Activated naive CD4-positive, alpha-beta T cell treated with anti-CD3 and anti-CD28 coated beads for 36 hours (primary cell): Measurements from ENCODE around the gene MAST3. TPM values are rescaled to one million over a fixed set of nuclear protein-coding genes. Genes with fewer than 3 reads are reported as not detected.

ENCODE experiments used
- CTCF ChIA-PET: fragments of 350-600 bp; sonication (Branson Sonifier 250); formaldehyde crosslinking; loops from one replicate; lab custom pipeline; 2021; ENCODE audit warnings: antibody characterized with exemption; lab: Charles Lee
- DNase-seq: peaks from one replicate; pipeline ENCODE4 v3.0.0-alpha.2; 2020
- H3K27ac Mint-ChIP-seq: one replicate; pipeline ENCODE4 v1.8.0; 2021; ENCODE audit warnings: mild to moderate bottlenecking, mixed read lengths
- H3K27me3 Mint-ChIP-seq: one replicate; pipeline ENCODE4 v1.8.0; 2021; ENCODE audit warnings: low read depth, mixed read lengths
- H3K36me3 Mint-ChIP-seq: one replicate; pipeline ENCODE4 v1.8.0; 2021; ENCODE audit warnings: low read depth, mixed read lengths
- H3K4me1 Mint-ChIP-seq: one replicate; pipeline ENCODE4 v1.8.0; 2021; ENCODE audit warnings: low read depth, mixed read lengths
- H3K4me3 Mint-ChIP-seq: one replicate; pipeline ENCODE4 v1.8.0; 2021; ENCODE audit warnings: mild to moderate bottlenecking, moderate library complexity, mixed read lengths
- H3K9me3 Mint-ChIP-seq: one replicate; pipeline ENCODE4 v1.8.0; 2021; ENCODE audit warnings: mixed read lengths
- intact Hi-C: fragments of 100-400 bp; cut with micrococcal nuclease; formaldehyde crosslinking; loops from one replicate; pipeline ENCODE4 v1.15.1; 2023
- total RNA-seq, 2 experiments: library from RNA; stranded (reverse); gene quantifications; one replicate each; pipeline ENCODE4 v1.2.3, GENCODE V29; 2021

Gene MAST3
- total RNA-seq, 2 experiments from 2014 or later: 12.8 to 13.5 TPM

- H3K4me1 Mint-ChIP-seq: no peaks in the 10 kb centered on the region
- no peaks in the 10 kb centered on the region for H3K27me3 Mint-ChIP-seq
- no peak for DNase-seq
- H3K27ac Mint-ChIP-seq: no peak overlapping the region
- CTCF ChIA-PET: interaction anchor here (0.6 kb wide), 3 partner anchors 87 to 215 kb away, joined by 3 to 4 read pairs (median 4); no protein-coding TSS in a partner anchor
- no peaks in the 10 kb centered on the region for H3K36me3 Mint-ChIP-seq
- intact Hi-C loops: no loop called here
- no peak overlapping the region for H3K4me3 Mint-ChIP-seq
- H3K9me3 Mint-ChIP-seq: no peaks in the 10 kb centered on the region
These were observed 88.0 kb downstream of the MAST3 start for GRCh38 chr19:18185538-18185937.

GRCh38 chr19:18190278-18190677 is 92.7 kb downstream of the MAST3 start:
- H3K36me3 Mint-ChIP-seq: no peaks in the 10 kb centered on the region
- no peaks in the 10 kb centered on the region for H3K27me3 Mint-ChIP-seq
- DNase-seq: no peak
- no peaks in the 10 kb centered on the region for H3K9me3 Mint-ChIP-seq
- no peak overlapping the region for H3K27ac Mint-ChIP-seq
- peaks cover 19% of the 10 kb centered on the region for H3K4me1 Mint-ChIP-seq
- H3K4me3 Mint-ChIP-seq: no peak overlapping the region
- intact Hi-C loops: loop anchor here (5.0 kb wide), 1 partner anchor 243 kb away; no protein-coding TSS in a partner anchor
- CTCF ChIA-PET: interaction anchor here (1.4 kb wide), 1 partner anchor 59 kb away, joined by 6 read pairs; no protein-coding TSS in a partner anchor

DNA sequence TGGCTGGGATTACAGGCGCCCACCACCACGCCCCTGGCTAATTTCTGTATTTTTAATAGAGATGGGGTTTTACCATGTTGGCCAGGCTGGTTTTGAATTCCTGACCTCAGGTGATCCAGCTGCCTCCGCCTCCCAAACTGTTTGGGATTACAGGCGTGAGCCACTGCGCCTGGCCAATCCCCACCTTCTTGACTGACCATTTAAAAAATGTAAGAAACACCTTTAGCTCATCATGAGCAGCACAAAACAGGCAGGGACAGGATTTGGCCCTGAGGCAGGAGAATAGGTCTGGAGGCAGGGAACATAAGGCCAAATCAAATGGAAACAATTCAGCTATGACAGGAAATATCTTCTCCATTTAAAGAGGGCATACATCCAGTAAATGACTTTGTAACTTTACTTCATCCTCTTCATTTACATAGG is 94.1 kb downstream of the MAST3 start:
- H3K4me1 Mint-ChIP-seq: peaks cover 19% of the 10 kb centered on the region
- H3K27ac Mint-ChIP-seq: peak overlapping the region; percentile 90
- no peaks in the 10 kb centered on the region for H3K9me3 Mint-ChIP-seq
- no peaks in the 10 kb centered on the region for H3K27me3 Mint-ChIP-seq
- CTCF ChIA-PET: interaction anchor here (0.8 to 3.5 kb wide), 8 partner anchors 9 to 199 kb away, joined by 3 to 28 read pairs (median 4); partner anchors contain the start of gene RAB3A
- DNase-seq: no peak
- peak overlapping the region; percentile 83 for H3K4me3 Mint-ChIP-seq
- H3K36me3 Mint-ChIP-seq: no peaks in the 10 kb centered on the region
- intact Hi-C loops: loop anchor here (1.0 to 5.0 kb wide), 10 partner anchors 17 to 331 kb away; partner anchors contain the start of genes ELL, LSM4 and PGPEP1

DNA sequence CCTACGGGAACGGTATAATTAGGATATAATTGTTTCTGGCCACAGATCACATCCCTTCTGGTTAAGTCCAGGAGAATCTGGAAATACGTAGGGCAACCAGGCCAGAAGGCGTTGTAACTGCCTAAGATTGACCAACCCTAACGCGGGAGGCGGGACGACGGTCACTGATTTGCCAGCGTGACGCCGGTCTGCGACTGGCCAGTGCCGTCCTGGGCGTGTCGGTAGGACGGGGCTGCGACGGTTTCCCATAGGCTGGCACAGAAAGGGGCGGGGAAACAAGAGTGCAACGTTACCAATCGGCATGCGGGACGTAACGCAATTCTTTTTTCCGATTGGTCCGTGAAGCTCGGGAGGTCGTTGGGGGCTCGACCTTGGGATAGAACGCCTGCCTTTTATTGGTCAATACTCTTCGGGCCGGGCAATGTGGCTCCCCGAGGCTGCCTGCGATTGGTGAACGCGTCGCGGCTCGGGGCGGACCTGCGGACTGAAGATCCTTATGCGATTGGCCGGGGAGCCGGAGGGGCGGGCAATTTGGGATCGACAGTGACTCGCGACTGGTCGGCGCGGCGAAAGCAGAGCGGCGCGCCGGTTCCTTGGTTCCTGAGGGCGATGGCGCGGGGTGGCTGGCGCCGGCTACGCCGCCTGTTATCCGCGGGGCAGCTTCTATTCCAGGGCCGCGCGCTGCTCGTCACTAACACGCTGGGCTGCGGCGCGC is 95.3 kb downstream of the MAST3 start, which contains the start of gene MPV17L2:
TSS of gene MPV17L2 (plus strand) at position 546 of the 715 bp plus-strand sequence. CDS start at position 610, 64 bp downstream.
- Mint-ChIP-seq H3K36me3 (no peaks in the 10 kb centered on the region), H3K27ac (peak within 1 kb of the TSS; percentile 90), H3K9me3 (no peaks in the 10 kb centered on the region), H3K4me1 (peaks cover 19% of the 10 kb centered on the region), H3K27me3 (no peaks in the 10 kb centered on the region), H3K4me3 (peak within 1 kb of the TSS; percentile 83)
- intact Hi-C loops: loop anchor here (1.0 to 5.0 kb wide), 11 partner anchors 11 to 329 kb away; partner anchors contain the start of genes ELL, LSM4, PGPEP1 and RAB3A
- DNase-seq: peak; percentile 100
- CTCF ChIA-PET: interaction anchor here (0.6 to 3.5 kb wide), 10 partner anchors 11 to 198 kb away, joined by 3 to 28 read pairs (median 4); partner anchors contain the start of gene RAB3A

DNA sequence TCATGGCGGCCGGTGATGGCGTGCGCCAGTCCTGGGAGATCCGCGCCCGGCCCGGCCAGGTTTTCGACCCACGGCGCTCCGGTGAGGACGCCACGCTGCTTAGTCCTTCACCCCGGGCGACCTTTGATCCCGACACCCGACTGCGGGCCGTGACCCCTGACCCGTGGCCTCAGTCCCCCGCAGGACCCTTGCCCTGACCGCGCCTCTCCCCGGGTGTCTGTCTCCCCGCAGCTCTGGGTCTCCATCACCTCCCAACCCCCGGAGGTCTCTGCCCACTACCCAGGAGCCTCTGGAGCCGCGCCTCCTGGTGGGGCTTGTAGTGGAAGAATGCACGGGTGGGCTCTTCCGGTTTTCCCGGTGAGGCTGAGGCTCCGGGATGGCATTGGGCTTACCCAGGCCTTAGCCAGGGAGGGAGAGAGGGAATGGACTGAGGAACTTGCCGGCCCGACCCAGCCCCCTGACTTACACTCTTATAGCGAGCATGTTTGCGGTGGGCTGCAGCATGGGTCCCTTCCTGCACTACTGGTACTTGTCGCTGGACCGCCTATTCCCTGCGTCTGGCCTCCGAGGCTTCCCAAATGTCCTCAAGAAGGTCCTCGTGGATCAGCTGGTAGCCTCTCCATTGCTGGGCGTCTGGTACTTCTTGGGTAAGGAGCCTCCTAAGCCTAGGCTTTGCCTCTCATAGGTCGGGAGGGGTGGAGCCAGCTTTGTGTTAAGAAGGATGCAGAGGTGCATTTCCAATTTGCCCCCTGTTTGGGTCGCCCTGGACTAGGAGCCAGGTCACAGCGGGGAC is 96.0 kb downstream of the MAST3 start:
- H3K9me3 Mint-ChIP-seq: no peaks in the 10 kb centered on the region
- peaks cover 19% of the 10 kb centered on the region for H3K4me1 Mint-ChIP-seq
- intact Hi-C loops: loop anchor here (1.0 to 5.0 kb wide), 4 partner anchors 11 to 246 kb away; partner anchors contain the start of genes PGPEP1 and RAB3A
- DNase-seq: no peak
- H3K4me3 Mint-ChIP-seq: peak overlapping the region; percentile 83
- peak overlapping the region; percentile 90 for H3K27ac Mint-ChIP-seq
- CTCF ChIA-PET: interaction anchor here (0.6 to 3.5 kb wide), 8 partner anchors 10 to 145 kb away, joined by 3 to 28 read pairs (median 4); partner anchors contain the start of gene RAB3A
- no peaks in the 10 kb centered on the region for H3K27me3 Mint-ChIP-seq
- H3K36me3 Mint-ChIP-seq: peaks cover 3% of the 10 kb centered on the region

DNA sequence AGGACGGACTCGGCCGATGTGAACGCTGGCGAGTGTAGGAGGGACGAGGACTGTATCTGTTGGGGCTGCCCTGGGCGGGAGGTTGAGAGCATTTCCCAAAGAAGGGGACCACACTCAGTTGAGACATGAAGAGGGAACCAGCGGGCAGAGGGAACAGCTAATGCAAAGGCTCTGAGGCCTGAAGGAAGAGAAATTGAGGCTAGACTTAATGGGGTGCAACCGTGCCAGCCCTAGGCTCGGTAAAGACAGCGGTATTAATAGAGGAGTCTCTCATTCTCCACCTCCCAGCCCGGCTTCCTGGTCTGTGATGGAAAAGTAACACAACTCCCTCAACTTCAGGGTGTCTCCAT is 96.6 kb downstream of the MAST3 start:
- Mint-ChIP-seq H3K27ac (no peak overlapping the region), H3K36me3 (peaks cover 3% of the 10 kb centered on the region), H3K4me3 (peak overlapping the region; percentile 83), H3K27me3 (no peaks in the 10 kb centered on the region), H3K4me1 (peaks cover 19% of the 10 kb centered on the region), H3K9me3 (no peaks in the 10 kb centered on the region)
- intact Hi-C loops: loop anchor here (5.0 kb wide), 1 partner anchor 247 kb away; no protein-coding TSS in a partner anchor
- CTCF ChIA-PET: interaction anchor here (3.5 kb wide), 1 partner anchor 58 kb away, joined by 28 read pairs; no protein-coding TSS in a partner anchor
- DNase-seq: no peak

DNA sequence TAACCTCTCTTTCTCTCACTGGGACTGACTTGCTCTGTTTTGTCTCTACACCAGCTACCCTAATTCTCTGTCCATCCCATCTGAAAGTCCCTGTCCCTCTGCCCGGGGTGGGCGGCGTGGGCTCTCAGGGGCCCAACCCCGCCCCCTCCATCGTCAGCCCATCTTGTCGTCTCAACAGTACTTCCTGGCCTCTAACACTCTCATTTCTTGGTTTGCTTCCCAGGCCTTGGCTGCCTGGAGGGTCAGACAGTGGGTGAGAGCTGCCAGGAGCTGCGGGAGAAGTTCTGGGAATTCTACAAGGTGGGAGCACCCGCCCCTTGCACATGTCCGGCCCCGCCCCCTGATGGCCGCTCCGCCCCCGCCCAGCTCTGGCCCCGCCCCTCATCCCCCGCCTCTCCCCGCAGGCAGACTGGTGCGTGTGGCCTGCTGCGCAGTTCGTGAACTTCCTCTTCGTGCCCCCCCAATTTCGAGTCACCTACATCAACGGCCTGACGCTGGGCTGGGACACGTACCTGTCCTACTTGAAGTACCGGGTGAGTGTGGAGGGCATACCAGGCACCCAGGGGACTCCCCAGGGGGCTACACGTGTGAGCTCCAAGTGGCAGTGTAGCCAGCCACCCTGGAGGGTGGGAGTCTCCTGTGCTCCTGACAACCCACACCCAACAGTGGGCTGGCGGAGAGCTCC is 97.1 kb downstream of the MAST3 start:
- Mint-ChIP-seq H3K27ac (peak overlapping the region; percentile 13), H3K27me3 (no peaks in the 10 kb centered on the region), H3K4me3 (peak overlapping the region; percentile 83), H3K9me3 (no peaks in the 10 kb centered on the region), H3K4me1 (peaks cover 19% of the 10 kb centered on the region), H3K36me3 (peaks cover 3% of the 10 kb centered on the region)
- CTCF ChIA-PET: interaction anchor here (3.5 kb wide), 1 partner anchor 58 kb away, joined by 28 read pairs; no protein-coding TSS in a partner anchor
- peak; percentile 23 for DNase-seq
- intact Hi-C loops: loop anchor here (5.0 kb wide), 1 partner anchor 247 kb away; no protein-coding TSS in a partner anchor

DNA sequence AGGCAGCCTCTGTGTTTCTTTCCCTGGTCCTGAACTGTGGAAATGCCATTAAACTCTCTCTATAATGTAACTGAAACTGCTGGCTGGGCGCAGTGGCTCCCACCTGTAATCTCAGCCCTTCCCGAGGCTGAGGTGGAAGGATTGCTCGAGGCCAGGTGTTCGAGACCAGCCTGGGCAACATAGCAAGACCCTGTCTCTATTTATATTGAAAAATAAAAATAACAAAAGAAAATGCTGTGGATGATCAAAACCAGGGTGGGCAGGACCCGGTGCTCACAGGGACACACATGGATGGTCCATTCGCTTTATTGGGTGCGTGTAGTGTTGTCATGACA is 98.9 kb downstream of the MAST3 start:
- DNase-seq: no peak
- intact Hi-C loops: no loop called here
- H3K9me3 Mint-ChIP-seq: no peaks in the 10 kb centered on the region
- CTCF ChIA-PET: no interaction called here
- peaks cover 21% of the 10 kb centered on the region for H3K4me1 Mint-ChIP-seq
- H3K27me3 Mint-ChIP-seq: no peaks in the 10 kb centered on the region
- peaks cover 5% of the 10 kb centered on the region for H3K36me3 Mint-ChIP-seq
- no peak overlapping the region for H3K4me3 Mint-ChIP-seq
- no peak overlapping the region for H3K27ac Mint-ChIP-seq

DNA sequence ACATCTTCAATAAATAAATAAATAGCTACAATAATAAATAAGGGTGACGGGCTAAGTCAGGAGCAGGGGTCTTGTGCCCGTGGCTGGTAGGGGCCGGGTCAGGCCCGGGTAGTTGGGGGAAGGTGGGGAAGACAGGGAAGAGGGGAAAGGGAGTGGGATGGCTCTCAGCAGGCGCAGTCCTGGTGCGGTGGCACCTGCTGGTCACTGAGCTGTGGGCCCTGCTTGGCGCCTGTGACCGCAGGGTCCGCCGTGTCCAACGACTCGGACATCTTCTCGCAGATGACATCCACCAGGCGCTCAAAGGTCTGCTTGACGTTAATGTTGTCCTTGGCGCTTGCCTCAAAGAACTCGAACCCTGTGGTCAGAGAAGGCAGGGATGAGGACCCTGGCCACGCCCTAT is 99.7 kb downstream of the MAST3 start:
- no peak for DNase-seq
- peaks cover 18% of the 10 kb centered on the region for H3K4me1 Mint-ChIP-seq
- CTCF ChIA-PET: no interaction called here
- intact Hi-C loops: no loop called here
- no peak overlapping the region for H3K4me3 Mint-ChIP-seq
- H3K27ac Mint-ChIP-seq: no peak overlapping the region
- H3K36me3 Mint-ChIP-seq: peaks cover 10% of the 10 kb centered on the region
- no peaks in the 10 kb centered on the region for H3K9me3 Mint-ChIP-seq
- H3K27me3 Mint-ChIP-seq: no peaks in the 10 kb centered on the region

GRCh38 chr19:18197941-18198340 is 100.4 kb downstream of the MAST3 start:
- CTCF ChIA-PET: interaction anchor here (0.5 to 1.5 kb wide), 2 partner anchors 11 to 82 kb away, joined by 3 to 6 read pairs; no protein-coding TSS in a partner anchor
- intact Hi-C loops: no loop called here

DNA sequence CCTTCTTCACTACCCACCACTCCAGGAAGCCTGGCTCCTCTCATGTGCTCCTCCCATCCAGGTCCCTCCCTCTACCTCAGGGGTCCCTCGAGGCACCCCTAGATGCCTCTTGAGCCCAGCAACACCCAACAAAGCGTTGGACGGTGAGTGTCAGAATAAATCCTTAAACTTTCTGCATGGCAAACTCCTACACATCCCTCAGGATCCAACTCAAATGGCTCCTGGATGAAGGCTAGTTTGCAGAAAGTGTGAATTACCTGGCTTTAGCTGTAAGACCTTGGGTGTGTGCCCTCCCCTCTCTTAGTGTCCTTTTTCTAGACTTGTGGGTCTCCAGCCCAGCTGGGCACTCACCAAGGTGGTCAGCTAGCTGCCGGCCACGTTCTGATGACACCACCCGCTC is 100.8 kb downstream of the MAST3 start:
- Mint-ChIP-seq H3K36me3 (peaks cover 11% of the 10 kb centered on the region), H3K4me3 (no peak overlapping the region), H3K27ac (no peak overlapping the region), H3K9me3 (no peaks in the 10 kb centered on the region), H3K4me1 (peaks cover 26% of the 10 kb centered on the region), H3K27me3 (no peaks in the 10 kb centered on the region)
- CTCF ChIA-PET: interaction anchor here (0.5 to 1.5 kb wide), 2 partner anchors 11 to 82 kb away, joined by 3 to 6 read pairs; no protein-coding TSS in a partner anchor
- intact Hi-C loops: no loop called here
- DNase-seq: no peak

More at GRCh38 chr19:18197941-18198340, 100.4 kb downstream of the MAST3 start:
- Mint-ChIP-seq H3K4me3 (no peak overlapping the region), H3K27me3 (no peaks in the 10 kb centered on the region), H3K36me3 (peaks cover 11% of the 10 kb centered on the region), H3K4me1 (peaks cover 22% of the 10 kb centered on the region), H3K27ac (no peak overlapping the region), H3K9me3 (no peaks in the 10 kb centered on the region)
- no peak for DNase-seq
